ENCODE data around the gene SLC22A31.

GRCh38 chr16:89195521-89196171 is 4.7 kb downstream of the SLC22A31 start:
- no peak for TF ChIP-seq POLR2AphosphoS5 (IDR thresholded peaks at IDR 0.05; ENCODE audit: borderline replicate concordance, low read depth, low read length)
- TF ChIP-seq EZH2 (IDR thresholded peaks at IDR 0.05) = no peak
- no peak for TF ChIP-seq FOXP2 (optimal IDR thresholded peaks at IDR 0.05; ENCODE audit: control extremely low read depth, extremely low read length, insufficient read depth)

Data from SK-N-MC (cell line).